Dedifferentiated amniotic fluid mesenchymal stem cell (primary cell): ENCODE results near the gene AFTPH.
A peak's percentile ranks its signal among the peaks of the same experiment; 100 is the strongest.

ENCODE experiments used
- DNase-seq: peaks from one replicate; pipeline ENCODE4 v3.0.0-alpha.2; 2016; ENCODE audit errors: extremely low spot score

The AFTPH gene

DNA sequence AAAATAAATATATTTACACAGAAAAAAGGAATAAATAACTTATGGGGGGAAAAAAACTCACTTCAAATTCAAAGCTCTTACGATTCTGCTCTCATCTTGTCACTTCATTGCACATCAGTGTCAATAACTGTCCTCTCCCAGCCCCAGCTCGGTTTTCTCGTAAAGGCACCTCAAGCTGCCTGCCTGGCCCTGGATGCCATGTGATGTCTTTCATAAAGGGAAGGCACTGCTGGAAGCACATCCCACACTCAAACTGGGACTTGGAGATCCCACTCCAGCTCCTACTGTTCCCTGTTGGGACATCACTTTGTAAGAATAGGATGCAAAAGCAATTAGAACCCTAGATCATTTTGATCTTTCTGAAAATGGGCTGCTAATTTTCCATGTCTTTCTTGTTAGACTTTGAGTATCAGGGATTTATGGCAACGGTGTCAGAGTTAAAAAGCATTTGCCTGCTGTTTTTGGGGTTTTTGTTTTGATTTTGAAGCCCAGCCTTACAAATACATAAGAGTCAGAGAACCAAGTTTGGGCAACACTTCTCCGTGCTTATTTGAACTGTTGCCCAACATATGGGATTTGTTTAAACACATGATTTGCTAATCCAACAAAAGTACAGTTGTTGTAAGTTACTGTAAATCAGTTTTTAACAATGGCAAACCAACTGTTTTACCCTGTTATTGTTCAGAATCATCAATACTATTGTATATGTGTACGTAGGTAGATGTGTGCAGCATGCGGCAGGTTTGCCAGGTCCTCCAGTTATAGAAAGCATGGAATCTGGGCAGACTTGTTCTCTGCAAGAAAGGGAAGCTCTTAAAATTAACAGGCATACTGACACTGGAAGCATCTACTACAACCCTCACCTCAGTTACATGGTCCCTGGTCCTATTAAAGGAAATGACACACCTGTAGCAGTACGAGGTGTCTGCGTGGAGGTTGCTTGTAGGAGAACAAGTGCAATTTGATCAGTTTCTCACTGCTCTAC is 109.0 kb downstream of the AFTPH start:
- peak; percentile 61 for DNase-seq

DNA sequence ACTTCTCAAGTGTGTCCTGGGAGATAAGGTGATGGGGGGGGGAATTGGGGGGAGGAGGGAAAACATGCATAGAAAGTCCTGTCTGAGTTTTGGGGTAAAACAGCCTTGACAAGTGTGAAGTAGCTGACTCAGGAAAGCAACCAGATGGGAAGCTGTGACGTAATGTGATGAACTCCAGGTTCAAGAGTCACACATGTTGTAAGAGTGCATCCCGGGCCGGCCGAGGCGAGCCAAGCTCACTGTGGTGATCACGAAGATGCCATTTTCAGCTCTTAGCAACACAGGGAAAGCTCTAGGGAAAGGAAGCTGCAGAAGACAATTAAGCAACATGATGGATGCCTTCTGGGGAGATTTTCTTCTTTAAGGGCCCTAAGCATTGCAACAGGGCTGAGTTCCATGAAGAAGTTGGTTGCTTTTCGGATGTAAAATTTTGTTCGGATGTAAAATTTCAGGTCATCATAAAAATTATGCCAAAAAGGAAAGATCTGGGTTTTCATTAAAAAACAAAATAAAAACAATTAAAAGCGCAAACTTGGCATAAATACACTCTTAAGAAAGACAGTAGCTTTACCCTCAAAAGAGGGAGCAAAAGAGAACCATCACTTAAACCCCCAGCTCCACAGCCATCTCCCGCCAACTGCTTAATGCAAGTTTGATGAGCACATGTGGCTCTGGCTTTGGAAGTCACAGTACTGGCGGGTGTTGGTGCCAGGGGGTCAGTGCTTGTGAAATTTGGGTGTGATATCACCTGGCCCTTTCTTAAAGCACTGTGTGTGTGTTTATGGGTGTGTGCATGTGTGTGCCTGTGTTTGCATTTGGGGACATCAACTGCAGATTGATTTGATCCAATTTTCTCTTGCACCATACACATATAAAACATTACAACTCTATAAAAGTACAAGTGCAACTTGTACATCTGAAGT is 110.5 kb downstream of the AFTPH start:
- DNase-seq = no peak

DNA sequence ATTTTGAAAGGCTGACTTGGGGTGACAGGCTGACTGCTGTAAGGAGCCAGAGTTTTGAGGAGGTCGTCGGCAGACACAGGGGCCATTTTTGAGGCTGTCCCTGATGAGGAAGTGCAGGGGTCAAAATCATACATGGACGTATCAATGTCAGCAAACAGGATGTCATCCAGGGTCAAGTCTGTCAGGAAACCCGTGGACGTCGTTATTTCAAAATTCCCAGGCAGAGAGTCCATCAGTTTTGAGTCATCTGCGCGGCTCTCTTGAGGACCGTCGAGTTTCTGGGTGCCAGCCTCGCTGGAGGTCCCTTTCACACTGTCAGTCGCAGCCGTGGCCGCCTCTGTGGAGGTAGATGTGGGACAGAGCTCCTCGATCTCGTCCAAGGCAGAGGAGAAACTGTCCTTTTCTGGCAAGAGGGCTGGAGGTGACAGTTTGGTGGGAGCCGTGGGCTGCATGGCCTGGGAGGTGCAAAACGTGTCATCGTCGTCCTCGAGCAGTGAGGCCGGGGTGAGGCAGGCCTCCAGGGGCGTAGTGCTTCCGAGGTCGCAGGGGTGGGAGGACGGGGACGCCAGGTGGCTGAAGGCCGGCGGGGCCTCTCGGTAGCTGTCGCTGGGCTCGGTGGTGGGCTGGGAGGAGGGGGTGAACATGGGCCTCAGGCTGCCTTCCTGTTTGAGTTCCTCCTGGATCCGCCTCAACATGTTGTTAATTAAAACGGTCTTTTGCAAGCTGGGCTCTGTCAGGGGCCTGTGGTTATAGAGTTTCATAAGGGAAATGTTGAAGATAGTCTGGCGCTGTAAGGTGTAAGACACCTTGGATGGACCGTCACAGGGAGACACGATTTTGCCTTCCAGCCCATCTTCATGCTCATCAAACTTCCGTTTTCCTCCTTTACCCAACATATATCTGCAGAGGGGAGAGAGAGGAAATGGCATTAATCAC is 112.1 kb downstream of the AFTPH start:
- DNase-seq = no peak

DNA sequence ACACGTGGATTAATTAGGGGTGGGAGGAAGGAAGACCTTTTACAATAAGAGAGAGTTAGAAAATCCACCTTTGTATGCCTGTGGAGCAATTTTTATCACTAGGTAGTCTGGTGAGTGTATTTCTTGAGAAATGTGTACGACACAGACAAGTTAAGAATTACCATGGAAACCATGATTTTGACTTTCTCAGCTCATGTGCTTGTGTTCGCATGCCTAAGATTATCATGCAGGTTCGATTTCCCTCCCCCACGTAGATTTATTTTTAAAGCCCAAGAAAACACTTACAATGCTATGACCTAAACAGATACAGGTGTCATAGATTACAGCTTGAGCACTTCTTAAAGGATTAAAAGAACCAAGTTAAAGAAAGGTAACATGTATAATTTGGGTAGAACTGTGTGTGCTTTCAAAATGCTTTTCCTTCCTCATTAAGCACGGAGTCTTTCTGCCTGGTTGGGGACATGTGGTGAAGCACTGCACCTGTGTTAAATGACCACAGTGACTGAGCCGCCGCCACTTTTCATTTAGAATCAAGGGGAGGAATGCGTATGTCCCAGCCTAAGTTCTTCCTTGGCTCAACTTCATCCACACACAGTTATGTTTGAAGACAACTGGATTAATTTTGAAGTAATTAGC is 113.0 kb downstream of the AFTPH start:
- DNase-seq = no peak

DNA sequence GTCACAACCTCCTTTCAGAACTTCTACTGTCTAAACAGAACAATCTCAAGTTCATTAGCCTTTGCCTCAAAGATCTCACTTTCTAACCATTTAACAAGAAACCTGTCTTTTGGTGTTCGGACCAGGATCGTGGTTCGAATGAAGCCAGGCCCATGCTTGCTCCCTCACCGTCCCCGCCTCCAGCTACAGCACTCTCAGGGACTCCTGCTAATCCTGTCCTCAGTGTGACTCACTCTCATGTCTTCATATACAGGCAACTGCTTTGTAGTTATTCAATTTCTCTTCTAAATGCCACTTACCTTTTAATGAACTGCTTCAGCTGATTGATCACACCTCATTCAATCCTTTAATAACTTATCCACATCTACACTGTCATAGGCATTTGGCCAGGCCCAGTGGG is 113.8 kb downstream of the AFTPH start:
- no peak for DNase-seq

DNA sequence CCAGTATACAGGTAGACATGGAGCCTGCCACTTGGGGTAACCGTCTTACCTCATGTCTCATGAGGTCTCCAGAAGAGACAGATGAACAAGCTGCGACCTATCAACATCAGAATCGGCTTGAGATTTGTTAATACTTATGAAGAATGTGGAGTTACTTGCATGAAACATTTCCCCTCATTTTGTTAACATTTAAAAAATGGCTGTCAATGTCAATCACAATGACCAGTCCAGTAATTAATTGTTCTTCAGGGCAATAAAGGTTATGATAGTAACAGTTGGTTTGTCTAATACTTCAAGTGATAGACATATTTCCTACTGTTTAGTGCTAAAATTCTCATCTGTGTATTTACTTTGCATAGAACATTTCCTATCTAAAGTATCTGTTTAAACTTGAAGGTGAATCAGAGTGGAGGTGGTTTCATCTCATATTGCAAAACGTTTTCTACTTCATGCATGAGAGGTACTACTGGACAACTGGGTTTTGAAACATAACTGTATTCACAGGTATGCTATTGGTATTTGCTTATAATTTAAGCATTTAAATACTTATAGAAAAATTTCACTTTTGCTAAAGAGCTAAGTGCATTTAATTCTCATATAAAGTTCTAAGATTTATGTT is 114.5 kb downstream of the AFTPH start:
- no peak for DNase-seq

DNA sequence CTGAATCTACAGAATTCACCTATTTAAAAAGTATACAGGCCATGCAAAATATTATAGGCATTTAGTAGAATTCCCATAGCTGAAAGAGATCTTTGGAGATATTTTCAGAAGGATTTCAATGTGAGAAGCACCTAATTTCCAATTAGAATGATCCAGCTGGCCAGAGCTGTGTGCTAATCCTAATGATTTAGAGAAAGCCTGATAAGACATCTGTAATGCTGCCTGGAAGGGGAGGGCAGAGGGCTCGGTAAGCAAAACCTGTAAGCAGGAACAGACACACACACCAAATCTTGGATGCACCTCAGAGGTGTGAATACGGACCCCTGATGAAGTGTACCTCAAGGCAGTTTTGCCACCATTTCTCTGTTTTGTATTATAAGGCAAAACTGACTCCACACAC is 115.6 kb downstream of the AFTPH start:
- no peak for DNase-seq

DNA sequence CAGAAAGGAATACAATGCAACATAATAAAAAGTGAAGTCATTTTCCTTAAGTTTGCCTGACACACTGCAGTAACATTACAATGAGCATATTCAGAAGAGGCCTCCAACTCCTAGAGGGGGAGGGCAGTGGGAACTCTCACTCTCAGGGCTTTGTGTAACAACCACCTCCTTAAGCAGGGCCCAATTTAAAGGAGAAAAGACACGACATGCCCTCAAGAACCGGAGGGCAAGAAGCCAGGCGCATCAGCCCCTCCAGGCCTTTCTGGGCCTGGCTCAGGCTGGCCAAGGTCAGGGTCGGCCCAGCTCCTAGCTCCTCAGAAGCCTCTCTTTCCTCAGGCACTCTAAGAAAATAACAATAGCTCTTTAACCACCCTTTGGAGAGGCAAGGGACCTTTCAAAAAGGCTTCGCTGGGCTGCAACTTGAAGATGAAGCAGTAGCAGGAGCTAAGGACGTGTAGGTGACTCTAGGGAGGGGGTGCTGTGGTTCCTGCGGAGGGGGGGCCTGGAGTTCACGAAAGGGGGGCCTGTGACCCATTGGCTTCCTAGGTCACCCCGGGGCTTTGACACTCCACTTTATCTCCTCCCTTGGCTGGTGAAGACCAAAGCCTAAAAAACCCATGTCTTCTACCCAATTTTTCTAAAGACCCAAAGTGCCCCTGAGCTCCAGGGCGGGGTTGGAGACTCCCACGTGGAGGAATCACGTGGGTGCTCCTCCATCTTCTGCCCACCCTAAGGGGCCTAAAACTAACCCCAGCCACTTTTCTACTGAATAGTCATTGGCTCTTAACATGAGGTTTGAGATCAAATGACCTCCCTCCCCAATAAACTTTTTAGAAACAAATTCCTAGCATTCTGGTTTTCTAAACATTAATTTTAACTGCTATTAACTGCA is 116.3 kb downstream of the AFTPH start:
- no peak for DNase-seq

DNA sequence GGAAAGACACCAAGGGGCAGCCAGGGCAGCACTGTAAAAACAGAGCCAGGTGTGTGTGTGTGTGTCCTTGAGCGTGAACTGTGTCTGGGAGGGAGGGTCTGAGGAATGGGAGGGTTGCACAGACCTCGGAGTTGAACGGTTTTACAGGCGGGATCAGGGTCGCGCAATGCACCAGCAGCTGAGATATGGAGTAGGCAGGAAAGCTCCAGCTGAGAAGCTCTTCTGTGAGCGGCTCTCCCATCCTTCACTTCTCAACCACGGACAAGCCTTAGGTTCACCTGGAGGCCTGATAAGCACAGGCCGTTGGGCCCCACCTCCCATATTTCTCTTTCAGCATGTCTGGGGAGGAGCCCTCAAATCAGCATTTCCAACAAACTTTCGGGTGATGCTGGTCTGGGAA is 117.5 kb downstream of the AFTPH start:
- DNase-seq = no peak
